ENCODE measurements around the gene DMBX1.

Gene DMBX1

GRCh38 chr1:46525253-46525983 is 35.8 kb downstream of the DMBX1 start:
- DNase-seq (ENCODE audit: low read depth, low spot score) = no peak

DNA sequence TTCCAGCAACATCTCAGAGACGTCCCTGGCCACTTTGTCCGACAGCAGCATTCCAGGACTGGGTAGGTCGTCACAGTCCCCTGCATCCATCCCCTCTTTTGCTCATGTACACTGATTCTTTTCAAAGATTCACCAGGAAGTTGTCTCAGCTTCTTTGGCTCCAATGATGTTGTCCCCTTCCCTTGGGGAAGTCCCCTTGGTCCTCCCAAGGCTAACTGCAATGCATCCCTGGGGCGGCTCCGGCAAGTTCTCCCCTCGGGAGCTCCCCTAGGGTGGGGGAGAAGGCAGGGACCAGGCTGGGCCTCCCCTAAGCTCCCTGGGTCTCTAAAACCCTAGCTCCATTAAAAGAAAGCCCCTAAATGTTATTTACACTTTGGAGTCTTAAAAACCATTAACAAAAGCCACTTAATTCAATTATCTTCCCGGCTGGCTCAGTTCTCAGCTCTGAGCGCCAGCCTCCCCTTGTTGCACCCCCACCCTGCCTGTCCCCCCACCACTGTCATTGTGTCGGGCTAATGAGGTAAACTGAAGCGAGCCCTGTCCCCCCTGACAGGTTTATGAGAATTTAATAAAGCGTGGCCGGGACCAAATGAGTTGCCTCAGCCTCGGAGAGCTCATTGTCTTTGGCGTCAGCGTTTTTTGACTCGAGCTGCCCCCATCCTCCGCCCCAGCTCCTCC is 36.5 kb downstream of the DMBX1 start:
- no peak for DNase-seq (ENCODE audit: low read depth, low spot score)

DNA sequence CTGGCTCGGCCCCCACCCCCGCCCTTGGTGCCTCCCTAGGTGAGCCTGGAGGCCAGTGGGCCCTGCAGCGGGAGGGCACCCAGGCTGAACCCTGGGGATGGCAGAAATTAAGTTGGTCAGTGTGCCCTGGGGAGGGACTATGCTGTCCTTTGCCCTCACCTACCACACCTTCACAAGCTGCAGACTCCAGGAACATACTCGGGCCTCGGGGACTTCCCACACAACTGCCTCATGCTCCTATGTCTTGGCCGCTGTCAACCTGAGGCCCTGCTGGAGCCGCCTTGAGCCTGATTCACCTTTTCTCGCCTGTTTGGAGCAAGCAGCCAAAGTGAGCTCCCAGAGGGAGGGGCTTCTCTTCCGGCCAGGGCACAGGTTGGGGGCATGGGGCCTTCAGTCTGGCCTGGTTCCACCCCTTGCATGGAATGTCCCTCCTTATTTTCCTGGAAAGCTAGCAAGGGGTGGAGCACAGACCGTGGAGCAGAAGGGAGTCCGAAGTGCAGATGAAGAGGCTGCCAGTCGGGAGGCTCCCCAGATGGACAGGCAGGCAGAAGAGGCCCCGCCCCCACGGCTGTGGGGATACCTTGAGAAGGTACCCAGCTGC is 37.2 kb downstream of the DMBX1 start:
- DNase-seq (ENCODE audit: low read depth, low spot score) = no peak

- no peak for DNase-seq (ENCODE audit: low read depth, low spot score)
Measured at GRCh38 chr1:46527474-46528296, 38.0 kb downstream of the DMBX1 start.

DNA sequence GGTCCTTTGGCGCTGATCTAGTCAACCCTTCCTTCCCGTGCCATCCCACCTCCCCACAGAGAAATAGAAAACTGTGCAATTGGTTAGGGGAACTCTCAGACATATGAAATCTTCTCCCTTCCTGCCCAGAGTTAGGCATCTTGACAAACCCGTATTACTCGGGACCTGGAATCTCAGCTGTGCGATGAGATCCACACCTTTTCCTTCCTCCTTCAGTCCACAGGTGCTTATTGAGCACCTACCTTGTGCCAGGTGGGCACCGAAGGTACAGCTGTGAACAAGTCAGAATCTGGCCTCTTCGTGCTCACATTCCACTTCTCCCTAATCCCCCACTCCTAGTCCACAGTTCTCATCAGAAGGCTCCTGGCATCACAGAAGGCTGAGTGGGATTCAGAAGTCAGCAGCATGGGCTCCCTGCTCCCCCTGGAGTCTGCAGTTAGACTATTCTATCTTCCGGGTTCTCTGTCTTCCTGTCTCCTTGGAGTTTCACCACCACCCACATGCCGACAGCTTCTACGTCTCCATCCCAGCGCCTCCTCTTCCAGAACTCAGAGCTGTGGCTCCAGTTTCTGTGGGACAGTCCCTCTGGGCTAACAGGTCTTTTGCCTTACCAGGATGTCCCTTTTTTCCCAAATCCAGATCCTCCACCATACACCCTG is 38.8 kb downstream of the DMBX1 start:
- DNase-seq (ENCODE audit: low read depth, low spot score) = no peak

- no peak for DNase-seq (ENCODE audit: low read depth, low spot score)
Measured at GRCh38 chr1:46529031-46529630, 39.5 kb downstream of the DMBX1 start.

DNA sequence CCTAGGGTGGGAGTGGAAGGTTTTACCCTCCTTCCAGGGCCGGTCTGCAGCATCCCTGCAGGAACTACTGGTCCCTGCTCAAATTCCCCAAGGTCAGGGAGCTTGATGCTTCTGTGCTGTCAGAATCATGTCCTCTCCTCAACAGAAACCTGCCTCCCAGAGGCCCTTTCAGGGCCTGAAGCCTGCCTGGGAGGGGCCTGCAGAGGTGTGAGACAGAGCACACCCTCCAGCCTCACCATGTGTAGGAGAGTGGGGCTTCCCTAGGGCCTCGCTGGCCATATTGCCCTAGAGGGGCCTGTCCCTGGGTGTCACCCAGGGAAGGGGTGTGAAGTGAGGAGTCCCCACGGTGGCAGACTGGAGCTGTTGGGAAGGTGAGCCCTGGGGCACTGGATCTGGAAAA is 40.7 kb downstream of the DMBX1 start:
- no peak for DNase-seq (ENCODE audit: low read depth, low spot score)

GRCh38 chr1:46530791-46531409 is 41.3 kb downstream of the DMBX1 start:
- DNase-seq (ENCODE audit: low read depth, low spot score) = no peak

GRCh38 chr1:46532095-46532494 is 42.5 kb downstream of the DMBX1 start:
- DNase-seq (ENCODE audit: low read depth, low spot score) = no peak

GRCh38 chr1:46532498-46533178 is 43.0 kb downstream of the DMBX1 start:
- no peak for DNase-seq (ENCODE audit: low read depth, low spot score)

GRCh38 chr1:46533179-46533864 is 43.7 kb downstream of the DMBX1 start:
- DNase-seq (ENCODE audit: low read depth, low spot score) = no peak

- no peak for DNase-seq (ENCODE audit: low read depth, low spot score)
Measured at GRCh38 chr1:46535063-46535462, 45.4 kb downstream of the DMBX1 start.

- no peak for DNase-seq (ENCODE audit: low read depth, low spot score)
Measured at GRCh38 chr1:46536527-46536926, 46.9 kb downstream of the DMBX1 start.

DNA sequence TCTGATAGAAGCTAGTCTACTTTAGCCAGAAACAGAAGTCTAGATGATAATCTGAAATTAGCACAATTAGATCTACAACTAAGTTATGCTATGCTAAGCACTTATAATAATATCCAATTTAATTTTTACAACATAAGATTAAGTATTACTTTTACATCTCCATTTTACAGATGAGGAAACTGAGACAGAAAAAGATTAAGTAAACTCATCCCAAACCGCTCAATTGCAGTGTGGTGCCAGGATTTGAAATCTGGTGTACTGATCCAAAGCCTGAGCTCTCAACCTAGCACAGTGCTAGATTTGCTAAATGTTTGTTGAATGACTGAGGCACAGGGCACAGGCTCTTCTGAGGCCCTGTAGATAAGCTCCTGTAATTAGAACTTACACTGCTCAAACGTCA is 48.0 kb downstream of the DMBX1 start:
- no peak for DNase-seq (ENCODE audit: low read depth, low spot score)

DNA sequence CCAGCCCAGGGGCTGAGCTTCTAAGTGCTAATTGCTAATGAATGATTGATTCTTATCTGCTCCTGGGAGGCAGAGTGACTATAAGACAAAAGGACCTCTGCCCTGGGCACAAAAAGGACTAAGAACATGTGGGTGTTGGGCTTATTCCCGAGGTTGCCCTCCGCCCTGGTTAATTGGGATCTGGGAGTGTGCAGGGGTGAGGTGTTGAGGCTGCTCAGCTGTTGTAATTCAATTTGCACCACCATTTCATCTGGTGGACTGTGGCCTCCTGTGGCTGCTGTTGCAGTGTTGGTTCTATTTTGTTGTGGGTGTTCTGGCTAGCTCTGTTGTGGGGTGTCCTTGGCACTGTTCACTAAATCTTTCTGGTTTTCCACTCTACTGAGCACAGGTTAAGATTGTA is 48.5 kb downstream of the DMBX1 start:
- no peak for DNase-seq (ENCODE audit: low read depth, low spot score)
